AG09309 (cell line): ENCODE data around the gene RBMS1.

Experiments used
- DNase-seq: peaks from one replicate; pipeline ENCODE4 v3.0.0-alpha.2; 2010; ENCODE audit warnings: low read depth
- H3K4me3 ChIP-seq: 2 replicates; pipeline ENCODE4 v1.5.1; 2011; ENCODE audit warnings: mild to moderate bottlenecking, low read depth, low read length, moderate library complexity; ENCODE audit not compliant: control insufficient read depth
- TF ChIP-seq, protein P1 (sequence below): IDR thresholded peaks from 2 replicates; pipeline ENCODE4 v1.5.1; 2011; ENCODE audit warnings: mild to moderate bottlenecking, low read depth, low read length, inconsistent platforms; ENCODE audit not compliant: insufficient read depth, control insufficient read depth; ENCODE audit errors: missing control alignments

The RBMS1 gene

DNA sequence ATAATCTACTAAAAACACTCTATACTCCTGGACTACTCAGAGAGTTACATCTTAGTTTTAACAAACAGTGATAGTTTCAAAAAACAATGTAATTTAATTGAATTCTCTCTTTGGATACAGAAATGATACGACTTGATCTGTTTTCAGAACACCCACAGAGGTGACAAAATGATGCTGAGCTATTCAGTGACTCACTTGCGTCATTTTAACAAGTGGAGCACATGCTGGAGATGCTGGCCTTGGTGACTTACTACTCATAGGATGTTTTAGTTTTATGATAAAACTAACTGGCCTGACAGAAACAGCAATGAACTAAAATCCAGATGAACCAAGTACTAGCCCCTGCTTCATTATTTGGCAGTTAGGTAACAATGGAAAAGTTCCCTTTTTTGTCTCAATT is 192.2 kb downstream of the RBMS1 start:
- TF ChIP-seq, protein P1, sequence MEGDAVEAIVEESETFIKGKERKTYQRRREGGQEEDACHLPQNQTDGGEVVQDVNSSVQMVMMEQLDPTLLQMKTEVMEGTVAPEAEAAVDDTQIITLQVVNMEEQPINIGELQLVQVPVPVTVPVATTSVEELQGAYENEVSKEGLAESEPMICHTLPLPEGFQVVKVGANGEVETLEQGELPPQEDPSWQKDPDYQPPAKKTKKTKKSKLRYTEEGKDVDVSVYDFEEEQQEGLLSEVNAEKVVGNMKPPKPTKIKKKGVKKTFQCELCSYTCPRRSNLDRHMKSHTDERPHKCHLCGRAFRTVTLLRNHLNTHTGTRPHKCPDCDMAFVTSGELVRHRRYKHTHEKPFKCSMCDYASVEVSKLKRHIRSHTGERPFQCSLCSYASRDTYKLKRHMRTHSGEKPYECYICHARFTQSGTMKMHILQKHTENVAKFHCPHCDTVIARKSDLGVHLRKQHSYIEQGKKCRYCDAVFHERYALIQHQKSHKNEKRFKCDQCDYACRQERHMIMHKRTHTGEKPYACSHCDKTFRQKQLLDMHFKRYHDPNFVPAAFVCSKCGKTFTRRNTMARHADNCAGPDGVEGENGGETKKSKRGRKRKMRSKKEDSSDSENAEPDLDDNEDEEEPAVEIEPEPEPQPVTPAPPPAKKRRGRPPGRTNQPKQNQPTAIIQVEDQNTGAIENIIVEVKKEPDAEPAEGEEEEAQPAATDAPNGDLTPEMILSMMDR, result no peak
- H3K4me3 ChIP-seq, result no peak overlapping the region
- DNase-seq, result no peak

DNA sequence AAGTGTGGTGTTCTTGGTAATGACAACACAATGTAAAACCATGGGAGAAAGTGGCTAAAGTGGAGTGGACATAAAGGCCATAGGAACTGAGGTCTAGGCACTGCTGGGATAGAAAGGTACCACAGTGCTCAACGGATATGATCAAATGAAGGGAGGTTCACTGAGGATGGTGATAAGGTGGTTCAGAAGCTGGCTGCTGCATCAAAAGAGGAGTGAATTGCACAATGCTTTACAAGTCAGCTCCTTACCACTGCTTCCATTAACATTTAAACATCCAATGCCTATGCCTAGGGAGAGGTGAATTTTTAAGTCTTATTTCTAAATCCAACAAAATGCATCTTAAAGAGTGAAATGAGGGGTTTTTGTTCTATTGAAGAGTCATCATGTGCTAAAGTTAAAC is 193.4 kb downstream of the RBMS1 start:
- no peak for DNase-seq
- no peak overlapping the region for H3K4me3 ChIP-seq
- TF ChIP-seq, protein P1, result no peak

- no peak overlapping the region for H3K4me3 ChIP-seq
- TF ChIP-seq, protein P1, result no peak
- no peak for DNase-seq
Observed at GRCh38 chr2:160299540-160299939, 194.1 kb downstream of the RBMS1 start.

- H3K4me3 ChIP-seq, result no peak overlapping the region
- no peak for DNase-seq
- TF ChIP-seq, protein P1, result no peak
Observed at GRCh38 chr2:160298960-160299359, 194.6 kb downstream of the RBMS1 start.

DNA sequence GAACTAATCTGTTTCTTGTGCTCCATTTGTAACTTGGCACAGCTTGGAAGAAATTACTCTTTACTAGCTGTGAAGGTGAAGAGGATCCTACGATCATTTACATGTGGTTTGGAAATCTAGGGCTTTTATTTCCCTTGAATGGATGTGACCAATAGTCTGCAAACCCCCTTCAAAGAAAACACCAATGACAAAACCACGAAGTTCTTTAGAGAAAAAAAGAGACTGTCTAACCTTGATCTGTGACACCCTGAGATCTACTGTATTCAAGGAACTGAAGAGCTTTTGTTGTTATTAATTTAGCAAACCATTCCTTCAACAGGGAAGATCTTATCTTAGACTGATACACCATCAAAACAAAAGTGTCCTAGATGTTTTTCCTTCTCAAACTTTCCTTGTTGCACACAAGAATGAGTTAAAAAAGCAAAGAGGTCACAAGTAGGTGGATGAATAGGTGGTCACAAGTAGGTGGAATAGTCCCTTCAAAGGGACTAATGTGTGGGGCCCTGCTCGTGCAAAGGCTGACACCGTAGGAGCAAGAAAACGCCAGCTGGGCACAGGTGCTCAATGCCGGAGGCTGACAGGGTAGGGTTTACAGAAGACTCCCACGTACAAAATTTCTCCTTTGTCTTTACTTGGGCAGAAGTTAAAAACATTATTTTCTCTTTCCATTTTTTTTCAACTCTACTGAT is 197.9 kb downstream of the RBMS1 start:
- H3K4me3 ChIP-seq, result no peak overlapping the region
- TF ChIP-seq, protein P1, result no peak
- DNase-seq, result no peak

DNA sequence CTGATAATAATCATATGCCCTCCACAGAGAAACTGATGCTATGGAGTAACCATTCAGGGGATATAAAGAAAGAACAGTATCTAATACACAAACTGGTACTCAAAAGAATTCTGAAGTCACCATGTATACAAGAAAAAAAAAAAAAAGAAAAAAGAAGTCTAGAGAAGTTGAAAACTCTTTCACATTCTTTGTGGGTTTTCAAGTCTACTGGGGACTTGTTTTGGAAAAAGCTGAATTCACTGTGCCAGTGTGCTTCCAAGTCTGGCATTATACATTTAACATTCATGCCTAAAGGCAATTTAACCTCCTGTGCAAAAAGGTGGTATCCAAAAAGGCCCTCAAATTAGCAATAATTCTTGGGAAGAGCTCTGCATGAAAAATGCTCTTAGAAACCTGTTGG is 198.7 kb downstream of the RBMS1 start:
- TF ChIP-seq, protein P1, result no peak
- no peak for DNase-seq
- no peak overlapping the region for H3K4me3 ChIP-seq
